ENCODE measurements around the gene DISP2. TPM values are rescaled to one million over a fixed set of nuclear protein-coding genes. Genes with fewer than 3 reads are reported as not detected.
A peak's percentile ranks its signal among the peaks of the same experiment; 100 is the strongest.

The DISP2 gene
- total and polyA plus RNA-seq, 2 experiments from 2014 or later, result 1.3 to 2.2 TPM

- H3K9me3 Mint-ChIP-seq, result no peaks in the 10 kb centered on the region
- Histone ChIP-seq H3K4me3 (no peak overlapping the region), H4K20me1 (replicated peaks; ENCODE audit: insufficient read depth) (peaks cover 5% of the 10 kb centered on the region; the same call in 1 of the 2 replicates), H3F3A (replicated peaks; ENCODE audit: low read depth) (no peaks in the 10 kb centered on the region), H3K79me2 (replicated peaks; ENCODE audit: insufficient read depth) (peaks cover 12% of the 10 kb centered on the region), H2AFZ (peak overlapping the region; percentile 87; the same call in 1 of the 2 replicates), H3K4me2 (no peak overlapping the region), H3K27ac (ENCODE audit: low read depth) (no peak overlapping the region), H3K27me3 (ENCODE audit: insufficient read depth) (no peaks in the 10 kb centered on the region), H3K9me2 (ENCODE audit: insufficient read depth) (no peaks in the 10 kb centered on the region), H3K36me3 (ENCODE audit: insufficient read depth) (no peaks in the 10 kb centered on the region; the same call in 1 of the 2 replicates), H3K4me1 (ENCODE audit: insufficient read depth) (peaks cover 9% of the 10 kb centered on the region)
- ATAC-seq (no peak), DNase-seq (ENCODE audit: low spot score) (no peak)
- H3K27ac Mint-ChIP-seq, result no peak overlapping the region
- TF ChIP-seq CREB1 (CRISPR knock-in tag; IDR thresholded peaks at IDR 0.05; ENCODE audit: low read depth) (no peak), EZH2 (IDR thresholded peaks at IDR 0.05; ENCODE audit: low read depth, unreplicated experiment) (no peak), JUNB (IDR thresholded peaks at IDR 0.05; ENCODE audit: unreplicated experiment) (no peak)
- H3K4me3 Mint-ChIP-seq, result no peak overlapping the region
- peaks cover 7% of the 10 kb centered on the region for H3K27me3 Mint-ChIP-seq (ENCODE audit: insufficient read depth, low read depth, poor library complexity)
- peaks cover 9% of the 10 kb centered on the region for H3K36me3 Mint-ChIP-seq (ENCODE audit: low read depth)
- H3K4me1 Mint-ChIP-seq, result peaks cover 16% of the 10 kb centered on the region
These were observed 21.4 kb downstream of the DISP2 start for GRCh38 chr15:40379374-40379773.

DNA sequence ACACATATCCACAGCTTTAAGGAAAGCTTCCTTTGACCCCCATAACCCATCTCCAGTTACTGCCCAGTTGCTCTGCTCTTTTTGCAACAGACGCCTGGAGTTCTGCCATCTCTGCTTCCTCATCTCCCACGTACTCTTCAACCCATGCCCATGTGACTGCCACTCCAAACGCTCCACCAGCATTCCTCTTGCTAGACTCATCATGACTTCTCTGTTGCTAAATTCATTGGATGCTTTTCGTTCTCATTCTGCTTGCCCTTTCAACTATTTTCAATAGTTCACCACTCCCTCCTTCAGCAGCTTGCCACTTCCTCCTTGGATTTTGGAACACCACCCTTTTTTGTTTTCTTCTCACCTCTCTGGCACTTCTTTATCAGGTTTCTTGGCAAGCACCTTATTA is 21.8 kb downstream of the DISP2 start:
- H3K36me3 Mint-ChIP-seq (ENCODE audit: low read depth), result peaks cover 13% of the 10 kb centered on the region
- Histone ChIP-seq H3K9me2 (ENCODE audit: insufficient read depth) (no peaks in the 10 kb centered on the region), H3K27ac (ENCODE audit: low read depth) (no peak overlapping the region), H4K20me1 (replicated peaks; ENCODE audit: insufficient read depth) (peaks cover 8% of the 10 kb centered on the region), H3K4me2 (no peak overlapping the region), H3K27me3 (ENCODE audit: insufficient read depth) (no peaks in the 10 kb centered on the region), H3K36me3 (ENCODE audit: insufficient read depth) (peaks cover 1% of the 10 kb centered on the region; the same call in 1 of the 2 replicates), H3K79me2 (replicated peaks; ENCODE audit: insufficient read depth) (peaks cover 17% of the 10 kb centered on the region), H3F3A (replicated peaks; ENCODE audit: low read depth) (0 out of 2 replicates have a peak, but pooled peaks cover under 1% of the 10 kb centered on the region), H3K4me1 (ENCODE audit: insufficient read depth) (peaks cover 9% of the 10 kb centered on the region), H2AFZ (peak overlapping the region; percentile 87; the same call in 1 of the 2 replicates), H3K4me3 (no peak overlapping the region)
- TF ChIP-seq REST (IDR thresholded peaks at IDR 0.05; ENCODE audit: unreplicated experiment) (no peak), POLR2AphosphoS5 (IDR thresholded peaks at IDR 0.05; ENCODE audit: low read depth) (no peak), ZNF114 (CRISPR knock-in tag; IDR thresholded peaks at IDR 0.05) (no peak), CREB1 (CRISPR knock-in tag; IDR thresholded peaks at IDR 0.05; ENCODE audit: low read depth) (no peak), STAT1 (IDR thresholded peaks at IDR 0.05; ENCODE audit: unreplicated experiment) (no peak), CTCF (conservative IDR thresholded peaks at IDR 0.05; ENCODE audit: low read depth in 2 of 2) (no peak)
- TF ChIP-seq, protein P1, sequence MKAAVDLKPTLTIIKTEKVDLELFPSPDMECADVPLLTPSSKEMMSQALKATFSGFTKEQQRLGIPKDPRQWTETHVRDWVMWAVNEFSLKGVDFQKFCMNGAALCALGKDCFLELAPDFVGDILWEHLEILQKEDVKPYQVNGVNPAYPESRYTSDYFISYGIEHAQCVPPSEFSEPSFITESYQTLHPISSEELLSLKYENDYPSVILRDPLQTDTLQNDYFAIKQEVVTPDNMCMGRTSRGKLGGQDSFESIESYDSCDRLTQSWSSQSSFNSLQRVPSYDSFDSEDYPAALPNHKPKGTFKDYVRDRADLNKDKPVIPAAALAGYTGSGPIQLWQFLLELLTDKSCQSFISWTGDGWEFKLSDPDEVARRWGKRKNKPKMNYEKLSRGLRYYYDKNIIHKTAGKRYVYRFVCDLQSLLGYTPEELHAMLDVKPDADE (IDR thresholded peaks at IDR 0.05), result no peak
- H3K4me1 Mint-ChIP-seq, result peaks cover 19% of the 10 kb centered on the region
- H3K9me3 Mint-ChIP-seq, result no peaks in the 10 kb centered on the region
- ATAC-seq, result no peak
- H3K27me3 Mint-ChIP-seq (ENCODE audit: insufficient read depth, low read depth, poor library complexity), result peaks cover 7% of the 10 kb centered on the region
- no peak for DNase-seq (ENCODE audit: low spot score)
- H3K4me3 Mint-ChIP-seq, result no peak overlapping the region
- H3K27ac Mint-ChIP-seq, result no peak overlapping the region

Measured in GM23338 (cell line).